ENCODE measurements around the gene CPT1A. TPM values are rescaled to one million over a fixed set of nuclear protein-coding genes. Genes with fewer than 3 reads are reported as not detected.
"Not testable (repeated sequence)": the region's sequence is repeated elsewhere in the genome, so short reads cannot be mapped to it uniquely, and the experiment has no call there.

The CPT1A gene
- 10 to 100 TPM; 12.9 to 45.0 TPM for total RNA-seq

DNA sequence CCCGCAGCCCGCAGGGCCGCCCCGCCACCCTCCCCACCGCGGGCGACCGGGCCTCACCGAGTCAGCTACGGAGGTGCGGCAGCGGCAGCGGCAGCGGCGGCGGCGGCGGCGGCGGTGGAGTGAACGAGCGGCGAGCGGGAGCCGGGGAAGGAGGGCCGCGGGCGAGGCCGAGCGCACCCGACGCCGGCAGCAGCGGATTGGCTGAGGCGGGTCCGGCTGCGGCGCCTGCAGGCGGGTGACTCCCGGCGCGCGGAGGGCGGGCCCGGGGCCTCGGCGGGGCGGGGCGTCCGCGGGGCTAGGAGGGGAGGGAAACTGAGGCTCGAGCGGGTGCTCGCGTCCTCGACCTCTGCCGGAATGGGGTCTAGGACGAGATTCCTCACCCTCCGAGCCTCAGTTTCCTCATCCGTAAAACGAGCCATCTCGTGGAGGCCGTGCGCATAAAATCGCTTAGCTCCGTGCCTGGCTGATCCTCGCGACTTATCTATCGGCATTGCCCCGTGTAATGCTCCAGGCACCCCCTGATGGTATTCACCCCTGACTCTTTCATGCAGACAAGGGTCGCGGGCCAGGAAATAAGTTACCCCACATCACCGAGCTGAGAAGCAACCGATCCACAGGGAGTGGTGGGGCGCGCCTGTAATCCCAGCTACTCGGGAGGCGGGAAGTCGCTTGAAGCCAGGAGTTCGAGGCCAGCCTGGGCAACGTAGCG is at the start of gene CPT1A:
Gene CPT1A, minus strand, starts transcription at position 199 of the 709 bp plus-strand sequence. CDS start 26,442 bp downstream, outside the sequence.
- no peaks in the 10 kb centered on the region for H3K9me3 Mint-ChIP-seq
- H3K27me3 Mint-ChIP-seq, result no peaks in the 10 kb centered on the region
- peak within 1 kb of the TSS; percentile 91 for H3K4me3 Mint-ChIP-seq
- peak within 1 kb of the TSS; percentile 80 for H3K27ac Mint-ChIP-seq
- peaks cover 6% of the 10 kb centered on the region for H3K4me1 Mint-ChIP-seq
- peak; percentile 65 for ATAC-seq (replicated peaks)
- no peaks in the 10 kb centered on the region for H3K36me3 Mint-ChIP-seq (ENCODE audit: low read depth)

- H3K27ac Mint-ChIP-seq, result no peak overlapping the region
- no peak for ATAC-seq (replicated peaks)
- peaks cover 47% of the 10 kb centered on the region for H3K36me3 Mint-ChIP-seq (ENCODE audit: low read depth)
Measured at GRCh38 chr11:68890490-68891231, 48.9 kb upstream of the CPT1A start.

GRCh38 chr11:68889948-68890446 is 48.3 kb upstream of the CPT1A start:
- no peak overlapping the region for H3K27ac Mint-ChIP-seq
- peaks cover 41% of the 10 kb centered on the region for H3K36me3 Mint-ChIP-seq (ENCODE audit: low read depth)
- no peak overlapping the region for H3K4me3 Mint-ChIP-seq
- no peaks in the 10 kb centered on the region for H3K9me3 Mint-ChIP-seq
- no peaks in the 10 kb centered on the region for H3K27me3 Mint-ChIP-seq
- ATAC-seq (replicated peaks), result no peak
- H3K4me1 Mint-ChIP-seq, result no peaks in the 10 kb centered on the region

More at GRCh38 chr11:68890490-68891231, 48.9 kb upstream of the CPT1A start:
- no peak overlapping the region for H3K4me3 Mint-ChIP-seq
- no peaks in the 10 kb centered on the region for H3K4me1 Mint-ChIP-seq
- H3K27me3 Mint-ChIP-seq, result no peaks in the 10 kb centered on the region
- H3K9me3 Mint-ChIP-seq, result no peaks in the 10 kb centered on the region

DNA sequence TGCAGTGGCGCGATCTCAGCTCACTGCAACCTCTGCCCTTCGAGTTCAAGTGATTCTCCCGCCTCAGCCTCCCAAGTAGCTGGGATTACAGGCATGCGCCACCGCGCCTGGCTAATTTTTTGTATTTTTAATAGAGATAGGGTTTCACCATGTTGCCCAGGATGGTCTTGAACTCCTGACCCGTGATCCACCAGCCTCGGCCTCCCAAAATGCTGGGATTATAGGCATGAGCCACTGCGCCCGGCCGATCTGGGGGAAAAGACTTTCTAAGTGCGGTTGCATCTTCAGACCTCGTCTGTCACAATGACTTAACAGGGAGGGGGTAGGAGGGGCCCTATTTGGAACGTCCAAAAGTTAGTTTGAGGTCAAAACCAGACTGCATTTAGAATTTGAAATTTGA is 43.1 kb upstream of the CPT1A start:
- H3K36me3 Mint-ChIP-seq (ENCODE audit: low read depth), result peaks cover 11% of the 10 kb centered on the region
- not testable (repeated sequence) for H3K9me3 Mint-ChIP-seq; ATAC-seq (replicated peaks); H3K4me3 Mint-ChIP-seq; H3K27me3 Mint-ChIP-seq; H3K27ac Mint-ChIP-seq; H3K4me1 Mint-ChIP-seq

DNA sequence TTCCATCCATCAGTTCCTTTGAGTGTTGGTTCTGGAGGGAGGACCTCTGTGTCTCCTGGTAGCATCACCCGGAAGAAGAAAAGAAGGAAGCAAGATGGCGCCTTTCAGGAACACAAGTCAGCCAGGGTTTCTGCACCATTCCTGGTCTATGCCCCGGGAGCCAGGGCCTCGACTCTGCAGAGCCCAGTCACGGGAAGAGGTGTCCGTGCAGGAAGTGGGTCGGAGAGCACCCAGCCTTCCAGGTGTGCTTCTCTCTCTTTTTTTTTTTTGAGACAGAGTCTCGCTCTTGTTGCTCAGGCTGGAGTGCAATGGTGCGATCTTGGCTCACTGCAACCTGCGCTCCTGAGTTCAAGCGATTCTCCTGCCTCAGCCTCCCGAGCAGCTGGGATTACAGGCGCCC is 40.7 kb upstream of the CPT1A start:
- no peaks in the 10 kb centered on the region for H3K4me1 Mint-ChIP-seq
- H3K9me3 Mint-ChIP-seq, result no peaks in the 10 kb centered on the region
- H3K27me3 Mint-ChIP-seq, result no peaks in the 10 kb centered on the region
- no peak for ATAC-seq (replicated peaks)
- H3K4me3 Mint-ChIP-seq, result no peak overlapping the region
- peak overlapping the region; percentile 65 for H3K27ac Mint-ChIP-seq
- H3K36me3 Mint-ChIP-seq (ENCODE audit: low read depth), result peaks cover 11% of the 10 kb centered on the region

DNA sequence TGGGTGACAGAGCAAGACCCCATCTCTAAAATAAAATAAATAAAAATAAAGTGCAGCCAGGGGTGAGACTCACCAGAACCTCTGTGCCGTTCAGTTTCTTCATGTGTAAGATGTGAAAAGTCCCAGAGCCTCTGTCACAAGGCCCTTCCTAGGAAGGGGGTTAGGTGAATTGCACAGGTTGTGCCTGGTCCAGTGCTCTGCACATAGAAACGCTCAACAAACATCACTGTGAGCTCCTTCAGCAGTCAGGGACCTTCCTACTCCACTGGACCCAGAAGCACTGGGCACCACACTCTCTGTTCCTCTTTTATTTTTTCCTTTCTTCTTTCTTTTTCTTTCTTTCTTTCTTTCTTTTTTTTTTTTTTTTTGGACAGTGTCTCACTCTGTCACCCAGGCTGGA is 39.6 kb upstream of the CPT1A start:
- no peak for ATAC-seq (replicated peaks)
- no peaks in the 10 kb centered on the region for H3K9me3 Mint-ChIP-seq
- no peaks in the 10 kb centered on the region for H3K27me3 Mint-ChIP-seq
- H3K27ac Mint-ChIP-seq, result no peak overlapping the region
- no peaks in the 10 kb centered on the region for H3K4me1 Mint-ChIP-seq
- H3K36me3 Mint-ChIP-seq (ENCODE audit: low read depth), result peaks cover 11% of the 10 kb centered on the region
- no peak overlapping the region for H3K4me3 Mint-ChIP-seq

DNA sequence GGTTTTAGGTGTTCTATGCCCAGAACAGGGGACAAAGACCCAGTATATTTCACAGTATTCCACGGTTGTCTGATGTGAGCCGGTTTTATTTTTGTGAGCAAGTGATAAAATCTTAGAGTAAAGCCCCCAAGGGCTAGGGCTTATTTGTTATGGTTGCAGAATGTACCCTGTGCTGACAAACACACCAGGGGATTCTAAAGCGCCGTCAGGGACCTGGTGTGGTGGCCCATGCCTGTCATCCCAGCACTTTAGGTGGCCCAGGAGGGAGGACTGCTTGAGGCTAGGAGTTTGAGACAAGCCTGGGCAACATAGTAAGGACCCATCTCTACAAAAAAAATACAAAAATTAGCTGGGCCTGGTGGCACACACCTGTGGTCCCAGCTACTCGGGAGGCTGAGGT is 39.1 kb upstream of the CPT1A start:
- peaks cover 11% of the 10 kb centered on the region for H3K36me3 Mint-ChIP-seq (ENCODE audit: low read depth)

GRCh38 chr11:68878022-68878421 is 36.3 kb upstream of the CPT1A start:
- no peaks in the 10 kb centered on the region for H3K9me3 Mint-ChIP-seq
- H3K27me3 Mint-ChIP-seq, result no peaks in the 10 kb centered on the region
- ATAC-seq (replicated peaks), result no peak
- H3K36me3 Mint-ChIP-seq (ENCODE audit: low read depth), result peaks cover 6% of the 10 kb centered on the region
- H3K4me1 Mint-ChIP-seq, result no peaks in the 10 kb centered on the region
- no peak overlapping the region for H3K4me3 Mint-ChIP-seq
- H3K27ac Mint-ChIP-seq, result no peak overlapping the region

More for the DNA sequence above, 39.1 kb upstream of the CPT1A start:
- Mint-ChIP-seq H3K4me3 (no peak overlapping the region), H3K27ac (no peak overlapping the region), H3K27me3 (no peaks in the 10 kb centered on the region), H3K9me3 (no peaks in the 10 kb centered on the region), H3K4me1 (no peaks in the 10 kb centered on the region)
- ATAC-seq (replicated peaks), result no peak

DNA sequence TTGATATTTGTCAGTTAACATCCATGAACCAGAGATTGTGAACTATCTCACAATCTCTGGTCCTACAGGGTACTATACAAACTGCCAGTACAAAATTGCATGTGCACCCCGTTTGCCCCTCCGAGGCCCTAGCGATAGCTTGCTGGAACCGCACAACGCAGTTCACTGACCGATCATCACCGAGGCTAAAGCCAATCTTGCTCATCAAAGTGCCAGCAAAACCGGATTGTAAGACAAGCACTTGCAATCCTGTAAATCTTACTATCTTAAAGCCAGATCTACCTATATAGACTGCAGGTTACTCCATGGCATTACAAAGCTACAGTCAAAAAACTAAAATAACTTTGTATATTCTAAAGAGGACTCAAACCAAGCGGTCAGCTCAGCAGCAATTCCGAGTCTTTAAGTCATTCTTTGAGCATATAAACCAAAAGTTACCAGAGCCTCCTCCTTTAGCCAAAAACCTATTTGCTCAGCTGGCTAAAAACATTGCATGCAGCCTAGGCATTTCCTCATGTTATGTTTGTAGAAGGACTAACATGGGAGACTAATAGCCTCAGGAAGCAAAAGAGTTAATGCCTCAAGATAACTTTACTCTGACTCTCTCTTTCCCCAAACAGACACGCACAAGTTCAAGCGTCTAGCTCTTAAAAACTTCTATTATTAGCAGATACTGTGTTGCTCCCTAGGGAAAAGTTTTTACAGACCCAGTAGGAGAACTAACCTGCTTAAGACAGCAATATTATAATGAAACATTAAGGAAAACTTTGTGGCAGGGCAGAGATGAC is 30.7 kb upstream of the CPT1A start:
- no peak for ATAC-seq (replicated peaks)
- Mint-ChIP-seq H3K9me3 (no peaks in the 10 kb centered on the region), H3K4me1 (peaks cover 6% of the 10 kb centered on the region), H3K27ac (no peak overlapping the region), H3K4me3 (no peak overlapping the region), H3K36me3 (ENCODE audit: low read depth) (no peaks in the 10 kb centered on the region), H3K27me3 (peaks cover 14% of the 10 kb centered on the region)

DNA sequence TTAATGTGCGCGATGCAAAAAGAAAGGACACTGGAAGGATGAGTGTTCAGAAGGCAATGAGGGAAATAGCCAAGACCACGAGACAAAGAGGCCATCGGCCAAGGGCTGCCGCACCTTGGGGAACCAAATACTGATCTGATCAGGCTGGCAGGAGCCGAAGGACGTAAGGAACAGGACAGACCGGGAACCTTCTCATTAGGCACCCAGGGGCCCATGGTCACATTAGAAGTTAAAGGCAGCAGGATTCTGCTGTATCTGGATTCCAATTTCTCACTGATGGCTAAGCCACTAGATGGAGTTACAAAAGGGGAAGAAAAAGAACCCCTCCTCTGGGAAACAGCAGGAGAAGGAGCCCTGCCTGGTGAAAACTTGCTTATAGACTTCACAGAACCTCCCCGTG is 28.8 kb upstream of the CPT1A start:
- Mint-ChIP-seq H3K4me1 (peaks cover 6% of the 10 kb centered on the region), H3K27ac (no peak overlapping the region), H3K9me3 (no peaks in the 10 kb centered on the region), H3K27me3 (peaks cover 14% of the 10 kb centered on the region), H3K4me3 (peak overlapping the region; percentile 58), H3K36me3 (ENCODE audit: low read depth) (no peaks in the 10 kb centered on the region)
- ATAC-seq (replicated peaks), result no peak

- H3K27me3 Mint-ChIP-seq, result peaks cover 14% of the 10 kb centered on the region
- no peaks in the 10 kb centered on the region for H3K9me3 Mint-ChIP-seq
- H3K27ac Mint-ChIP-seq, result no peak overlapping the region
- H3K4me1 Mint-ChIP-seq, result peaks cover 6% of the 10 kb centered on the region
- H3K4me3 Mint-ChIP-seq, result no peak overlapping the region
- ATAC-seq (replicated peaks), result no peak
- no peaks in the 10 kb centered on the region for H3K36me3 Mint-ChIP-seq (ENCODE audit: low read depth)
Measured at GRCh38 chr11:68868221-68868835, 26.6 kb upstream of the CPT1A start.

DNA sequence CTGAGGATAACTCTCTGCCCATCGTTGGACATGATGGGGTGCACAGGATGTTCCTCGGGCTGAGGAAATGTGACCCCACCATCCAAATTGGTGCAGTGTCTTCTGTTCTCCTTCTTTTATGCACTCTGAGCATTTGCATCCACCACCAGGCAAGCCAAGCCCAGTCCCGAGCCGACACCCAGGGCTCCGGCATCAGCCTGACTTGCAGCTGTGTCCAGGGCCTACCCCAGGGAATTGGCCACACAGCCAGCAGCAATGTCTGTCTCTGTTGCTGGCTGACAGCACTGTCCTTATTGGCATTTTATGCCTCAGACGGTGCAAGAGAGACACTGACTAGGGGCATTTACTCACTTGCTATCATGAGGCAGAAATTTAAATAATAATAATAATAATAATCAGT is 25.4 kb upstream of the CPT1A start:
- H3K27ac Mint-ChIP-seq, result no peak overlapping the region
- no peak for ATAC-seq (replicated peaks)
- peaks cover 14% of the 10 kb centered on the region for H3K27me3 Mint-ChIP-seq
- H3K4me1 Mint-ChIP-seq, result peaks cover 6% of the 10 kb centered on the region
- H3K36me3 Mint-ChIP-seq (ENCODE audit: low read depth), result no peaks in the 10 kb centered on the region
- no peaks in the 10 kb centered on the region for H3K9me3 Mint-ChIP-seq
- H3K4me3 Mint-ChIP-seq, result no peak overlapping the region

DNA sequence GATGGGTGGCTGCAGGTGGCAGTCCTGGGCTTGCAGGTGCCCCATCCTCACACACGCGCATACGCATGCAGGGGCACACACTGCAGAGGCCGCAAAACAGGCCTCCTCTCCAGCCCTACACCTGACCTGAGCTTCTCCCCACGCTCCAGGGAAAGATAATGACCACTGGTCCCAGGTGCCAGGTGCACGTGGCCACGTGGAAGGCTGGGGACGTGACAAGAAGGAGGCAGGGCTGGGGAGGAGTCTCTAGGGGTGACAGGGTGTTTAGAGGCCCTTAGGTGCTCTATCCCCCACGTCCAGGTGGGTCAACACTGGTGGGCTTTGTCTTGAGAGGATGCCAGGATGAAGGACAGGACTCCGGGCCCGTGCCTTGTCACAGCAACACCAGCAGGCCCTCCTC is 23.5 kb upstream of the CPT1A start:
- ATAC-seq (replicated peaks), result no peak
- Mint-ChIP-seq H3K9me3 (no peaks in the 10 kb centered on the region), H3K36me3 (ENCODE audit: low read depth) (no peaks in the 10 kb centered on the region), H3K4me1 (peaks cover 6% of the 10 kb centered on the region), H3K27ac (no peak overlapping the region), H3K27me3 (peaks cover 14% of the 10 kb centered on the region), H3K4me3 (no peak overlapping the region)

- no peak overlapping the region for H3K27ac Mint-ChIP-seq
- H3K4me1 Mint-ChIP-seq, result no peaks in the 10 kb centered on the region
- H3K4me3 Mint-ChIP-seq, result no peak overlapping the region
- peaks cover 3% of the 10 kb centered on the region for H3K27me3 Mint-ChIP-seq
- no peaks in the 10 kb centered on the region for H3K9me3 Mint-ChIP-seq
- ATAC-seq (replicated peaks), result no peak
- H3K36me3 Mint-ChIP-seq (ENCODE audit: low read depth), result no peaks in the 10 kb centered on the region
Measured at GRCh38 chr11:68863553-68864265, 22.0 kb upstream of the CPT1A start.

All from activated T-helper 17 cell treated with anti-CD3 and anti-CD28 coated beads, Interleukin-2, amount 50 U/mL, for 72 hours (primary cell).